Umbilical cord (tissue), 2 donors: ENCODE measurements around the gene TAPT1. TPM values are rescaled to one million over a fixed set of nuclear protein-coding genes. Genes with fewer than 3 reads are reported as not detected.

Experiments
- DNase-seq: peaks from one replicate; pipeline ENCODE4 v3.0.0-alpha.2; 2015; ENCODE audit warnings: low spot score
- total RNA-seq: library from RNA; depleted of rRNA; stranded (reverse); fragments of >200 nt; gene quantifications from one replicate; pipeline ENCODE4 v1.2.3, GENCODE V29; 2014; ENCODE audit warnings: low replicate concordance; ENCODE audit not compliant: insufficient read depth

The TAPT1 gene
- total RNA-seq, 1 donor from 2014 or later = 54.7 TPM

DNA sequence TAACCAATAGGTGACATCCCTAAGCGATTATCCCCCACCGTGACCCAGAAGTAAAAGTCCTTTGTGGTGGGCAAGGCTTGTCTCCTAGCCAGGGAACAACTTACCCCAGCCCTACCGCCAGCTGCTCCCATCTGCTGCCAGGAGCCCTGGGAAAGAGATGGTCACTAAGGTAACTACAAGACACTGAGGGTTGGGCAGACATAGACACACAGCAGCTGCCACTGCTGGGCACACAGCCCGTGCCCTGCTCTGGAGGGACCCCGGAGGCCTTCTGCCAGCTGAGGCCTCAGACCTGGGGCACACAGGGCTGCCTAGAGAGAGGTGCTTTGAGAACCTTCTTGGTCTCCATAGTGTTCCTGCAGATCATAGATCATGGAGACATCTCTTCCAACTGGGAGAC lies 89.4 kb downstream of the TAPT1 start:
- no peak for DNase-seq

- DNase-seq = no peak
Observed at GRCh38 chr4:16136311-16136710, 90.0 kb downstream of the TAPT1 start.

DNA sequence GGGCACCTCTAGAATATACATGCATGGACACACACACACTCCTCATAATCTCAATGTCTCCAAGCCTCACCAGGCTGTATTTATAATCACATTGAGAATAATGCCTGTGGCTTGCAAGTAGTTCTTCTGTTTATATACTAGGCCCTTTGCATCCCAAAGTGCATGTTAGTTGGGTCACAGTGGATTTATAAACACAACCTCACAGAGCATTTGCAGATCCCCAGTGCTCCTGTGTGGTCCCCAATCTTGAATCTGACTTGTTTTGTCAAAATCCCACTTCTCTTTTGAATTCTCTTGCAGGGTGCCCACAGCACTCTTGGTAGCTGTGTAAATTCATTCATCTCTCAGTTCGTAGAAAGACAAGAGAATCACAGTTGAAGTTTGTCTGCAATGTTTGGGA lies 92.9 kb downstream of the TAPT1 start:
- no peak for DNase-seq

DNA sequence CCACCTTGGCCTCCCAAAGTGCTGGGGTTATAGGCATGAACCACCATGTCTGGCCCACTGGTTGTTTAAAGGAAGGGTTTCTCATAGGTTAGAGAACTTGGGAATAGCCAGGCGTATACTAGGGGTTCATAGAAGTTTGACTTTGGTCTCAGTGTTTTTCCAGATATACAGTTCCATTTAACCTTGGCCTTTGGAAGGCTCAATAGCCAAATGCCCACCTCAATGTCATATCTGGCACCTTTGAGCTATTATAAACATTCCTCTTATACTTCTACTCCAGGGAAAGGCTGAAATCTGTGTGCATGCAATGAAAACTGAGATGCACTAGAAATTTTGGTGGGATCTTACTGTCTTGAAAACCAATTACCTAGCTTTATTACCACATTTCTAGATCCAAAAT lies 95.0 kb downstream of the TAPT1 start:
- DNase-seq = no peak

- DNase-seq = peak; percentile 72
Observed at GRCh38 chr4:16129336-16129735, 96.9 kb downstream of the TAPT1 start.

DNA sequence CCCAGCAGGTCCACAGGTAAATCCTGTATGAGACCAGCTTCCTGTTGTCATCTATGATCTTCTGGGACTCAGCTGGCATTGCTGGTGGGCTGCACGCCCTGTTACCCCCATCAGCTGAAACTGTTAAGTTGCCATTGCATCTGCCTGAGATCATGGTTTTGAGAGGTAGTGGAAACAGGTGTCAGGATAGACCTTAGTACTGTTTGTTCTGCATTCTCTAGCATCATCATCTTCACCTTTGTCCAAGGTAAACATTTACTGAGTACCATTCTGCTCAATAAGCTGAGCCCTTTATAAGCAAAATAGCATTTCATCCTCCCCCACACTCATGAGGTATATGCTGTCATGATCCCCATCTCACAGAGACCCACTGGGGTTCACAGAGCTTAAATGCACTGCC lies 99.6 kb downstream of the TAPT1 start:
- no peak for DNase-seq

DNA sequence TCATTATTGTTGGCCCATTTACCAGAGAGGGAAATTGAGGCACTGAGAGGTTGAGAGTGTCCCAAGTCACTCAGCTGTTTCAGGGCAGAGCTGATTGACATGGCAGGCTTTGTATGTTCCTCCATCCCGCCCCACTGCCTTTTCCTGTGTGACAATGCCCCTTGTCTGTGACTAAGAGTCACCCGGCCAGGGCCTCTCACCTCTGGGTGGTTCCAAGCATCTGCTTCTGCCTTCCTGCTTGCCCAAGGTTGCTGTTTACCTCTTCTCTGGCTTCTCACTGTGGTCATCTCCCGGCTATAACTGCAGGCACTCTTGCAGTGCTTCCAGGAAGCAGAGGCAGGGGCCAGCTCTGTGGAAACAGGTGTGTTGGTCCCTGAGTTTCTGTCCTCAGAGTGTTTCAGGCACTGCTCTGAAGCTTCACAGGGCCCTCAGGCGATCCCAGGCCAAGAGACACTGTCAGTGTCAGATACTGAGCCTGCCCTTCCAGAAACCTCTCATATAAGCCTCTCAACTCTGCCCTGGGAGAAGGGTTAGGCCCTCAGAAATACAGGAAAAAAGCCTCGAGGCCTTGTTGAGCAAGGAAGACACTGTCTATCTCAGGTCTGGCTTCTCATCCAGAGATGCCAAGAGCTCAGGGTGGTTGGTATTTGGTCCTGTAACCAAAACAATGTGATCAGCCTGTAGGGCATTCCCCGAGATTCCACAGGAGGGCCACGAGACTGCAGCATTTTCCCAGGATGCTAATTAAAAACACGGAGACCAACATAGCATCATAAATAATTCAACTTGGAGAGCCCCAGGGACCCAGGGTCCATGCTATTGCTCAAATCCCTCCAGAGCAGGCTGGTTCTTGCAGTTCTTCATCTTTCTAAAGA lies 100.5 kb downstream of the TAPT1 start:
- no peak for DNase-seq

GRCh38 chr4:16124232-16124631 lies 102.0 kb downstream of the TAPT1 start:
- DNase-seq = peak; percentile 10

DNA sequence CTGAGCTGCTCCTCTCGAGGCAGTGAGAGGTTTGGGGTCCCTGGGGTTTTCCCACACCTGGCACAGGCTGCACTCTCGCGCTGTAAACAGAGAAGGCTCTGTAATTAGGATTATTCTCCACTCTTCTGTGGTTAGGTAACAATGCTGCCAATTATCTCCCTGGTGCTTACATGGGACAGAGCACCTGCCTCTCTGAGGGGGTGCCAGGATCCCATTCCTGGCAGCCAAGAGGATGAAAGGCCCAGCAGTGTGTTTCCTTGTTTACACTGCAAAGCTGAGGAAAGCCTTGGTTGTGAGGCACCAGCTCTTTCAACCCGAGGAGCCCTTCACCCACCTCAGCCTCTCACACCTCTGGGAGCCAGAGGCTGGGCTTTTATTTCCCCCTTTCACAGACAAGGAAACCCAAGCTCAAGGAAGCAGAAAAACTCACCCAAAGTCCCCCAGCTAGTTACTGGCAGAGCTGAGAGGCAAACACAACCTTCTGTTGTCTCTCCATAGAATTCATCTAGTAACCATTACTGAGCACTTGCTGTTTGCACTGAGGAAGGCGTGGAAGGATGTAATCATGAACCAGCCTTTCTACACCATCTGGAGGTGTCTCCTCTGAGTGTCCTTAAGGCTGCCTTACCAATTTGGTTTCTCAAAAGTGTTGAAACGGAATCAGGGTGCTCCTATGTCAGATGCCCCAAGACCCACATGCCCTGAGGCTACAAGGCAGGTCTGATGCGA lies 102.8 kb downstream of the TAPT1 start:
- no peak for DNase-seq

- DNase-seq = no peak
Observed at GRCh38 chr4:16122784-16123183, 103.5 kb downstream of the TAPT1 start.

GRCh38 chr4:16122308-16122711 lies 104.0 kb downstream of the TAPT1 start:
- no peak for DNase-seq

DNA sequence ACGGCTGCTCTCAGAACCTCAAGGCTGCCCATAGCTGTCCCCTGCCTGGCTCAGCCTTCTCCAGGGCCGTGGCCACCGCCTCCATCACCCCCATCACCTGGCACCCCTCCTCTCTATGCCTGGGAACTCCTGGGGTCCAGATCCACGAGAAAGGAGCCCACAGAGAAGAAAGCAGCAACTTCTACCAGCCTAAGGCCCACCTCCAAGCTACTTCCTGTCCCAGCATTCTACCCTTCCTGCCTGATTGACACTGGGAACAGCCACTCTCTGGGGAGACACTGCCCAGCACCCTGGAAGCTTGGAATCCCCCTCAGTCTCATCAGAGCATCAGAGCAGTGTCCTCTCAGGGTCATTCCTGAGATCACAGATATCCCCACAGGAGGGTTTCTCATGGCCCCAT lies 105.6 kb downstream of the TAPT1 start:
- no peak for DNase-seq

GRCh38 chr4:16119981-16120380 lies 106.3 kb downstream of the TAPT1 start:
- no peak for DNase-seq

DNA sequence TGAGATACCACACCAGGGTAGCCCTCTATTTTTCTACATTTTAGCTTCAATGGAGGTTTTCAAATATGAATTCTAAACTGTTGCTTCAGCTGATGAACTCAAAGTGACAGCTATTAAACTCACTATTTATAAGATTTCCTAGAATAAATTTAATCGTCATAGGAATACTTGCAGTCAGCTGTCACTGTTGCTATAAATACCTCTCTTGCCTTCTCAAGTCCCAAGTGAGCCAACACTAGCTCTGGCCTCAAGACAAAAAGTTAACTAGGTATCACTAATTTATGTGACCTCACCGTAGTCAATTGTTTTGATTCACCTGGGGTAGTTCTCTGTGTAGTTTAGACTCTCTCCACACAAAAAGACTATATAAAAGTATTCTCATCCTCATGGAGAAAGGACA lies 108.2 kb downstream of the TAPT1 start:
- DNase-seq = no peak

GRCh38 chr4:16117164-16117563 lies 109.1 kb downstream of the TAPT1 start:
- no peak for DNase-seq

DNA sequence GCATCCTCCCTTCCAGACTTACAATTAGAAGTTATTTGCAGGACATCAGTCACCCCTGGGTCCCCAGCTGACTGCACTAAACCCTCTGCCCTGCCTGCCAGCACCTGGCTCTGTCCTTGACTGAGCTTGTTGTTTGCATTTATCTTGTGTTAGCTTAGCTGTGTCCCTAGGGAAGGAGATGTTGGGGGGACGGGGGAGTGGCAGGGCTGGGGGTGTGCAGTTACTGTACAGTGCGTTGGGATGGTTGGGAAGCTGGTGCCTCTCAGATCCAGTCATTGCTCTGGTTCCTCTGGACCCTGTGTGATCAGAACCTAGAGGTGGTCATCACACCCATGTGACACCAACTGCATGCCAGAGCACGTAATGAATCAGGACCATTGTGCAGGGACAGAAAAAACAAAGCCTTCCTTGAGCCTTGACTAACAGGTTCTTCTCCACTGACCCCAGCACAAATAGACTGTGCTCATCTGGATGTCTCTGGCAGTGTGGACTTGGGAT lies 109.7 kb downstream of the TAPT1 start:
- DNase-seq = no peak

- DNase-seq = no peak
Observed at GRCh38 chr4:16116019-16116418, 110.3 kb downstream of the TAPT1 start.

- DNase-seq = no peak
Observed at GRCh38 chr4:16114546-16114945, 111.7 kb downstream of the TAPT1 start.

GRCh38 chr4:16113741-16114140 lies 112.5 kb downstream of the TAPT1 start:
- DNase-seq = no peak

DNA sequence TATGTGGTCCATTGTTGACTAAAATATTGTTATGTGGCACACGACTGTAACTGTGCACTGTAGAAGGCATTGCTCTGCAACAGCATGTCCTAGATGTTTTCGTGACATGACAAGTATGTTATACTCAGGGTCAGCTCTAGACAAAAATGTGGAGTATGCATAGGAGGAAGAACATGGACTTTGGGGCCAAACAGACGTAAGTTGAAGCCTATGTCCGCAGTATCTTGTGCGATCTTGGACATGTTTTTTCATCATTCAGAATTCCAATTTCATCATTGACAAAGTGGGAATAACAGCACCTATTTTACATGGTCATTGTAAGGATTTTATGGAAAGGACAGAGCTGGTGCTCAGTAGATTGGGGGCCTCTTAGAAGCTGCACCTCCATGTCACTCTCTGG lies 114.7 kb downstream of the TAPT1 start:
- no peak for DNase-seq

- no peak for DNase-seq
Observed at GRCh38 chr4:16110661-16111290, 115.5 kb downstream of the TAPT1 start.
